Fibroblast of gingiva (primary cell): ENCODE data around the gene HSF4.

Experiments
- DNase-seq: peaks from one replicate; pipeline ENCODE4 v3.0.0-alpha.2; 2011; ENCODE audit warnings: low read depth

The HSF4 gene

GRCh38 chr16:67150047-67150832 is 14.3 kb upstream of the HSF4 start:
- peak; percentile 67 for DNase-seq

GRCh38 chr16:67150833-67151396 is 13.6 kb upstream of the HSF4 start, which contains the start of gene B3GNT9:
TSS of gene B3GNT9 (minus strand) at chr16:67150998. CDS start at chr16:67150485, 513 bp downstream.
- peak; percentile 69 for DNase-seq

- no peak for DNase-seq
Measured at GRCh38 chr16:67151431-67152097, 13.0 kb upstream of the HSF4 start.

- DNase-seq = no peak
Measured at GRCh38 chr16:67154578-67155294, 9.8 kb upstream of the HSF4 start.

GRCh38 chr16:67155295-67156142 is 9.0 kb upstream of the HSF4 start:
- DNase-seq = peak; percentile 61

- DNase-seq = no peak
Measured at GRCh38 chr16:67156143-67156844, 8.3 kb upstream of the HSF4 start.

- no peak for DNase-seq
Measured at GRCh38 chr16:67157106-67157748, 7.3 kb upstream of the HSF4 start.

- no peak for DNase-seq
Measured at GRCh38 chr16:67157892-67158635, 6.5 kb upstream of the HSF4 start.

GRCh38 chr16:67158637-67159600 is 5.6 kb upstream of the HSF4 start:
- no peak for DNase-seq

- DNase-seq = no peak
Measured at GRCh38 chr16:67161595-67162058, 2.9 kb upstream of the HSF4 start.

- DNase-seq = no peak
Measured at GRCh38 chr16:67162506-67163163, 1.9 kb upstream of the HSF4 start.

- DNase-seq = peak; percentile 52
Measured at GRCh38 chr16:67163164-67163998, 1.2 kb upstream of the HSF4 start.

GRCh38 chr16:67163999-67164558 is 466 bp upstream of the HSF4 start:
- no peak for DNase-seq

- DNase-seq = no peak
Measured at GRCh38 chr16:67165121-67166078, 855 bp downstream of the HSF4 start.

GRCh38 chr16:67166110-67166547 is 1.6 kb downstream of the HSF4 start:
- no peak for DNase-seq
